ENCODE data around the gene SAA4. TPM values are rescaled to one million over a fixed set of nuclear protein-coding genes. Genes with fewer than 3 reads are reported as not detected.
A peak's percentile ranks its signal among the peaks of the same experiment; 100 is the strongest.
"Not testable (repeated sequence)": the region's sequence is repeated elsewhere in the genome, so short reads cannot be mapped to it uniquely, and the experiment has no call there.

SAA4 gene
- polyA plus RNA-seq, 1 donor = not detected

- not testable (repeated sequence) for DNase-seq
Measured at GRCh38 chr11:18247191-18247581, 10.6 kb upstream of the SAA4 start.

GRCh38 chr11:18246379-18247190 is 10.0 kb upstream of the SAA4 start:
- DNase-seq = not testable (repeated sequence)

- DNase-seq = no peak
Measured at GRCh38 chr11:18245396-18245795, 8.8 kb upstream of the SAA4 start.

- peak; percentile 15 for DNase-seq
Measured at GRCh38 chr11:18243783-18244362, 7.3 kb upstream of the SAA4 start.

- DNase-seq = no peak
Measured at GRCh38 chr11:18239655-18240054, 3.1 kb upstream of the SAA4 start.

GRCh38 chr11:18235394-18236334 is 938 bp downstream of the SAA4 start:
- no peak for DNase-seq

GRCh38 chr11:18233912-18234311 is 2.7 kb downstream of the SAA4 start:
- no peak for DNase-seq

GRCh38 chr11:18230859-18231258 is 5.7 kb downstream of the SAA4 start:
- no peak for DNase-seq

GRCh38 chr11:18229501-18229900 is 7.1 kb downstream of the SAA4 start:
- DNase-seq = no peak

- no peak for DNase-seq
Measured at GRCh38 chr11:18225913-18226312, 10.7 kb downstream of the SAA4 start.

- no peak for DNase-seq
Measured at GRCh38 chr11:18223591-18224387, 12.8 kb downstream of the SAA4 start.

- no peak for DNase-seq
Measured at GRCh38 chr11:18222814-18223421, 13.7 kb downstream of the SAA4 start.

GRCh38 chr11:18221274-18221876 is 15.2 kb downstream of the SAA4 start:
- DNase-seq = no peak

GRCh38 chr11:18209058-18209457 is 27.5 kb downstream of the SAA4 start:
- DNase-seq = no peak

- DNase-seq = no peak
Measured at GRCh38 chr11:18204771-18205170, 31.8 kb downstream of the SAA4 start.

GRCh38 chr11:18204220-18204619 is 32.4 kb downstream of the SAA4 start:
- DNase-seq = no peak

- peak; percentile 3 for DNase-seq
Measured at GRCh38 chr11:18203723-18204122, 32.9 kb downstream of the SAA4 start.

GRCh38 chr11:18197738-18198137 is 38.9 kb downstream of the SAA4 start:
- DNase-seq = not testable (repeated sequence)

GRCh38 chr11:18196532-18196931 is 40.1 kb downstream of the SAA4 start:
- DNase-seq = no peak

- DNase-seq = no peak
Measured at GRCh38 chr11:18193010-18193409, 43.6 kb downstream of the SAA4 start.

GRCh38 chr11:18191376-18191775 is 45.2 kb downstream of the SAA4 start:
- DNase-seq = no peak

Measured in left kidney (tissue), 2 donors.